ENCODE data around the gene KLHDC7A.

The KLHDC7A gene

GRCh38 chr1:18527514-18527913, 46.8 kb downstream of the KLHDC7A start:
- no peak for DNase-seq (ENCODE audit: low spot score)
- H3K4me1 ChIP-seq (ENCODE audit: insufficient read depth, poor library complexity, severe bottlenecking), result no peaks in the 10 kb centered on the region
- H3K4me3 ChIP-seq (ENCODE audit: severe bottlenecking), result no peak overlapping the region
- H3K9me3 ChIP-seq (ENCODE audit: severe bottlenecking), result no peaks in the 10 kb centered on the region
- no peak for TF ChIP-seq CTCF (IDR thresholded peaks at IDR 0.05; ENCODE audit: poor library complexity, severe bottlenecking)
- no peaks in the 10 kb centered on the region for H3K36me3 ChIP-seq (ENCODE audit: low read depth)
- peaks cover 4% of the 10 kb centered on the region for H3K27me3 ChIP-seq (ENCODE audit: insufficient read depth, poor library complexity, severe bottlenecking)
- H3K27ac ChIP-seq (ENCODE audit: poor library complexity, severe bottlenecking), result no peak overlapping the region
- ATAC-seq (ENCODE audit: low read depth), result no peak

GRCh38 chr1:18527921-18528320, 47.2 kb downstream of the KLHDC7A start:
- no peak for ATAC-seq (ENCODE audit: low read depth)
- Histone ChIP-seq H3K4me1 (ENCODE audit: insufficient read depth, poor library complexity, severe bottlenecking) (no peaks in the 10 kb centered on the region), H3K9me3 (ENCODE audit: severe bottlenecking) (no peaks in the 10 kb centered on the region), H3K4me3 (ENCODE audit: severe bottlenecking) (no peak overlapping the region), H3K27ac (ENCODE audit: poor library complexity, severe bottlenecking) (no peak overlapping the region), H3K27me3 (ENCODE audit: insufficient read depth, poor library complexity, severe bottlenecking) (peaks cover 8% of the 10 kb centered on the region), H3K36me3 (ENCODE audit: low read depth) (no peaks in the 10 kb centered on the region)
- no peak for TF ChIP-seq CTCF (IDR thresholded peaks at IDR 0.05; ENCODE audit: poor library complexity, severe bottlenecking)
- no peak for DNase-seq (ENCODE audit: low spot score)

- ATAC-seq (ENCODE audit: low read depth), result no peak
- TF ChIP-seq CTCF (IDR thresholded peaks at IDR 0.05; ENCODE audit: poor library complexity, severe bottlenecking), result no peak
These were observed 47.9 kb downstream of the KLHDC7A start for GRCh38 chr1:18528616-18529015.

GRCh38 chr1:18529714-18530113, 49.0 kb downstream of the KLHDC7A start:
- no peak for TF ChIP-seq CTCF (IDR thresholded peaks at IDR 0.05; ENCODE audit: poor library complexity, severe bottlenecking)
- H3K36me3 ChIP-seq (ENCODE audit: low read depth), result no peaks in the 10 kb centered on the region
- DNase-seq (ENCODE audit: low spot score), result no peak
- H3K9me3 ChIP-seq (ENCODE audit: severe bottlenecking), result no peaks in the 10 kb centered on the region
- no peak overlapping the region for H3K4me3 ChIP-seq (ENCODE audit: severe bottlenecking)
- no peaks in the 10 kb centered on the region for H3K4me1 ChIP-seq (ENCODE audit: insufficient read depth, poor library complexity, severe bottlenecking)
- H3K27me3 ChIP-seq (ENCODE audit: insufficient read depth, poor library complexity, severe bottlenecking), result peaks cover 12% of the 10 kb centered on the region
- no peak overlapping the region for H3K27ac ChIP-seq (ENCODE audit: poor library complexity, severe bottlenecking)
- no peak for ATAC-seq (ENCODE audit: low read depth)

More at GRCh38 chr1:18528616-18529015, 47.9 kb downstream of the KLHDC7A start:
- Histone ChIP-seq H3K36me3 (ENCODE audit: low read depth) (no peaks in the 10 kb centered on the region), H3K9me3 (ENCODE audit: severe bottlenecking) (no peaks in the 10 kb centered on the region), H3K4me1 (ENCODE audit: insufficient read depth, poor library complexity, severe bottlenecking) (no peaks in the 10 kb centered on the region), H3K27ac (ENCODE audit: poor library complexity, severe bottlenecking) (no peak overlapping the region), H3K27me3 (ENCODE audit: insufficient read depth, poor library complexity, severe bottlenecking) (peaks cover 8% of the 10 kb centered on the region), H3K4me3 (ENCODE audit: severe bottlenecking) (no peak overlapping the region)
- no peak for DNase-seq (ENCODE audit: low spot score)

- H3K4me3 ChIP-seq (ENCODE audit: severe bottlenecking), result no peak overlapping the region
- H3K9me3 ChIP-seq (ENCODE audit: severe bottlenecking), result no peaks in the 10 kb centered on the region
- no peak overlapping the region for H3K27ac ChIP-seq (ENCODE audit: poor library complexity, severe bottlenecking)
- H3K4me1 ChIP-seq (ENCODE audit: insufficient read depth, poor library complexity, severe bottlenecking), result no peaks in the 10 kb centered on the region
- DNase-seq (ENCODE audit: low spot score) (no peak), ATAC-seq (ENCODE audit: low read depth) (no peak)
- no peaks in the 10 kb centered on the region for H3K36me3 ChIP-seq (ENCODE audit: low read depth)
- TF ChIP-seq CTCF (IDR thresholded peaks at IDR 0.05; ENCODE audit: poor library complexity, severe bottlenecking), result peak; percentile 19
- peaks cover 23% of the 10 kb centered on the region for H3K27me3 ChIP-seq (ENCODE audit: insufficient read depth, poor library complexity, severe bottlenecking)
These were observed 50.1 kb downstream of the KLHDC7A start for GRCh38 chr1:18530587-18531502.

Data from RWPE2 (cell line).